ENCODE data around the gene PFKP.

DNA sequence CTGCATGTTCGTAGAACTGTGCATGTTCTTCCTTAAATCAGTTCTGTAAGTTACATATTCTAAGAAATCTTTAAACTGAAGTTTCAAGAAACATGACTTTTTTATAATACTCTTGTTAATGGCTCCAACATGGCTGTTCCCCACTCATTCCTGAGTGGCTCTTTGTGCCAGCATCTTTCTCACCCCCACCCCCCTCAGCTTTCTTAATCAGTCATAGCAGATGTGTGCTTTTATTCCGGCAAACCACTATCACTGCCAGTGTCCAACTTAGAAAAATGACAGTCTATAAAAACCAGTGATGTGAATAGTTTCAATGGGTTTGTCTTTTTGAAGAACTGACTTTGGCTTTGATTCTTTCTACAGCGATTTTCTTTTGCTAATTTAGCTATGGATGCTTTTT lies 67.7 kb downstream of the PFKP start:
- TF ChIP-seq EP300 (IDR thresholded peaks at IDR 0.05) (no peak), POLR2A (IDR thresholded peaks at IDR 0.05) (no peak)
- TF ChIP-seq, protein P1, sequence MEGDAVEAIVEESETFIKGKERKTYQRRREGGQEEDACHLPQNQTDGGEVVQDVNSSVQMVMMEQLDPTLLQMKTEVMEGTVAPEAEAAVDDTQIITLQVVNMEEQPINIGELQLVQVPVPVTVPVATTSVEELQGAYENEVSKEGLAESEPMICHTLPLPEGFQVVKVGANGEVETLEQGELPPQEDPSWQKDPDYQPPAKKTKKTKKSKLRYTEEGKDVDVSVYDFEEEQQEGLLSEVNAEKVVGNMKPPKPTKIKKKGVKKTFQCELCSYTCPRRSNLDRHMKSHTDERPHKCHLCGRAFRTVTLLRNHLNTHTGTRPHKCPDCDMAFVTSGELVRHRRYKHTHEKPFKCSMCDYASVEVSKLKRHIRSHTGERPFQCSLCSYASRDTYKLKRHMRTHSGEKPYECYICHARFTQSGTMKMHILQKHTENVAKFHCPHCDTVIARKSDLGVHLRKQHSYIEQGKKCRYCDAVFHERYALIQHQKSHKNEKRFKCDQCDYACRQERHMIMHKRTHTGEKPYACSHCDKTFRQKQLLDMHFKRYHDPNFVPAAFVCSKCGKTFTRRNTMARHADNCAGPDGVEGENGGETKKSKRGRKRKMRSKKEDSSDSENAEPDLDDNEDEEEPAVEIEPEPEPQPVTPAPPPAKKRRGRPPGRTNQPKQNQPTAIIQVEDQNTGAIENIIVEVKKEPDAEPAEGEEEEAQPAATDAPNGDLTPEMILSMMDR (IDR thresholded peaks at IDR 0.05), result no peak
